HG03103 (cell line): ENCODE data around the gene DEFB129.
"Not testable (repeated sequence)": the region's sequence is repeated elsewhere in the genome, so short reads cannot be mapped to it uniquely, and the experiment has no call there.

Experiments used
- ATAC-seq: cut with Tn5 transposase; IDR thresholded peaks from one replicate; pipeline ENCODE4 v1.9.1; 2021; ENCODE audit warnings: low read depth; ENCODE audit not compliant: unreplicated experiment

The DEFB129 gene

GRCh38 chr20:226958-227357, at the start of gene DEFB129:
Gene DEFB129, plus strand, starts transcription at chr20:227258. Its CDS starts 31 bp downstream, at chr20:227289.
- ATAC-seq: no peak

GRCh38 chr20:184288-184687, 42.8 kb upstream of the DEFB129 start:
- ATAC-seq: no peak

- ATAC-seq: no peak
Observed at GRCh38 chr20:187733-188132, 39.3 kb upstream of the DEFB129 start.

- ATAC-seq: no peak
Observed at GRCh38 chr20:189611-190010, 37.4 kb upstream of the DEFB129 start, which contains the start of gene DEFB128. Gene DEFB128, minus strand, starts transcription at chr20:189711. Its CDS starts 88 bp downstream, at chr20:189623.

- no peak for ATAC-seq
Observed at GRCh38 chr20:198225-198624, 28.8 kb upstream of the DEFB129 start.

GRCh38 chr20:199996-200395, 27.1 kb upstream of the DEFB129 start:
- ATAC-seq: no peak

GRCh38 chr20:203630-204029, 23.4 kb upstream of the DEFB129 start:
- ATAC-seq: not testable (repeated sequence)

GRCh38 chr20:208942-209566, 18.0 kb upstream of the DEFB129 start:
- no peak for ATAC-seq

GRCh38 chr20:210809-211502, 16.1 kb upstream of the DEFB129 start:
- ATAC-seq: no peak

- ATAC-seq: no peak
Observed at GRCh38 chr20:214383-214782, 12.7 kb upstream of the DEFB129 start.

GRCh38 chr20:215796-216195, 11.3 kb upstream of the DEFB129 start:
- no peak for ATAC-seq

GRCh38 chr20:217266-217665, 9.8 kb upstream of the DEFB129 start:
- ATAC-seq: no peak

GRCh38 chr20:219290-220115, 7.6 kb upstream of the DEFB129 start:
- no peak for ATAC-seq

- ATAC-seq: no peak
Observed at GRCh38 chr20:221258-221830, 5.7 kb upstream of the DEFB129 start.

- not testable (repeated sequence) for ATAC-seq
Observed at GRCh38 chr20:225879-226278, 1.2 kb upstream of the DEFB129 start.

- no peak for ATAC-seq
Observed at GRCh38 chr20:227439-228105, 514 bp downstream of the DEFB129 start.

GRCh38 chr20:235891-236290, 8.8 kb downstream of the DEFB129 start:
- ATAC-seq: no peak

- peak; percentile 67 for ATAC-seq
Observed at GRCh38 chr20:237489-237888, 10.4 kb downstream of the DEFB129 start.

- ATAC-seq: peak; percentile 52
Observed at GRCh38 chr20:237929-238328, 10.9 kb downstream of the DEFB129 start.

- ATAC-seq: no peak
Observed at GRCh38 chr20:242905-243304, 15.8 kb downstream of the DEFB129 start.
